MM.1S (cell line): ENCODE data around the gene MTHFD1L.

ENCODE experiments used
- DNase-seq: peaks from one replicate; pipeline ENCODE4 v3.0.0-alpha.2; 2015
- H2AFZ ChIP-seq: fragments of 300-600 bp; sonication (generic); 2 replicates; pipeline ENCODE4 v1.6.0; 2016; ENCODE audit warnings: antibody characterized with exemption, low read length
- H3F3A ChIP-seq: fragments of 300-600 bp; sonication (generic); 2 replicates; pipeline ENCODE4 v1.6.1; 2016; ENCODE audit warnings: mild to moderate bottlenecking, antibody characterized with exemption, low read length, moderate library complexity, mixed read lengths; ENCODE audit not compliant: insufficient read depth
- H3K27ac ChIP-seq: fragments of 300-600 bp; sonication (generic); 2 replicates; pipeline ENCODE4 v1.5.1; 2016; ENCODE audit warnings: mild to moderate bottlenecking, low read length
- H3K27me3 ChIP-seq: fragments of 300-600 bp; sonication (generic); replicated peaks from 2 replicates; pipeline ENCODE4 v1.6.0; 2016; ENCODE audit warnings: low read length; ENCODE audit not compliant: insufficient read depth
- H3K36me3 ChIP-seq: fragments of 300-600 bp; sonication (generic); replicated peaks from 2 replicates; pipeline ENCODE4 v1.6.1; 2016; ENCODE audit warnings: mild to moderate bottlenecking, low read length, mixed read lengths; ENCODE audit not compliant: insufficient read depth
- H3K4me1 ChIP-seq: fragments of 300-600 bp; sonication (generic); 2 replicates; pipeline ENCODE4 v1.6.1; 2016; ENCODE audit warnings: low read length, mixed read lengths
- H3K4me2 ChIP-seq: fragments of 300-600 bp; sonication (generic); 2 replicates; pipeline ENCODE4 v1.6.0; 2016; ENCODE audit warnings: low read depth, low read length
- H3K4me3 ChIP-seq: fragments of 300-600 bp; sonication (generic); 2 replicates; pipeline ENCODE4 v1.5.1; 2016; ENCODE audit warnings: low read length, mixed read lengths
- H3K79me2 ChIP-seq: fragments of 300-600 bp; sonication (generic); 2 replicates; pipeline ENCODE4 v1.6.1; 2016; ENCODE audit warnings: mixed run types, low read length, mixed read lengths
- H3K9ac ChIP-seq: fragments of 300-600 bp; sonication (generic); 2 replicates; pipeline ENCODE4 v1.6.1; 2016; ENCODE audit warnings: low read length, mixed read lengths
- H3K9me2 ChIP-seq: fragments of 300-600 bp; sonication (generic); replicated peaks from 2 replicates; pipeline ENCODE4 v1.6.1; 2016; ENCODE audit warnings: mild to moderate bottlenecking, low read length, mixed read lengths; ENCODE audit not compliant: insufficient read depth
- H3K9me3 ChIP-seq: fragments of 300-600 bp; sonication (generic); replicated peaks from 2 replicates; pipeline ENCODE4 v1.6.1; 2016; ENCODE audit warnings: mild to moderate bottlenecking, low read length, mixed read lengths; ENCODE audit not compliant: insufficient read depth
- H4K20me1 ChIP-seq: fragments of 300-600 bp; sonication (generic); 2 replicates; pipeline ENCODE4 v1.6.1; 2016; ENCODE audit warnings: mild to moderate bottlenecking, low read length, moderate library complexity, mixed read lengths; ENCODE audit not compliant: insufficient read depth
- EZH2 ChIP-seq: fragments of 300-600 bp; sonication (generic); optimal IDR thresholded peaks from 2 replicates; pipeline ENCODE3; 2017; ENCODE audit warnings: low read depth, mild to moderate bottlenecking, antibody characterized with exemption, low read length, mixed read lengths
- EZH2phosphoT487 ChIP-seq: fragments of 300-600 bp; sonication (generic); IDR thresholded peaks from 2 replicates; pipeline ENCODE4 v1.6.1; 2018; ENCODE audit warnings: antibody characterized with exemption, low read length
- TF ChIP-seq, protein P1 (sequence below): fragments of 300-600 bp; sonication (generic); IDR thresholded peaks from 2 replicates; pipeline ENCODE4 v1.5.1; 2016; ENCODE audit warnings: antibody characterized with exemption, low read length, mixed read lengths

The MTHFD1L gene

DNA sequence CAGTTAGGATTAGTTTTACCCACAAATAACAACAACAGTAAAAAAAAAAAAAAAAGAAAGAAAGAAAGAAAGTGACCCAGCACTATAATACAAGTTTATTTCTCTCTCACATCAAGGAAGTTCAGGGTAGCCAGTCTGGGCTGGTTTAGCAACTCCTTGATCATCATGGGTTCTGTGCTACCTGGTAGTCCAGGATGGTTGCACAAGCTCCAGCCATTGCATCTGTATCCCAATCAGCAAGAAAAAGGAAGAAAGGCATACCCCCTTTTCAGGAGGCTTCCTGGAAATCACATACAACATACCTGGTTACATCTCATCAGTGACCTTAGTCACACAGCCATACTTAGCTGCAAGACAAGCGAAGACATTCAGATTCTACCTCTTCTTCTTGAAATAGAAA lies 128.5 kb downstream of the MTHFD1L start:
- no peak overlapping the region for H3K27ac ChIP-seq
- no peak overlapping the region for H3K4me2 ChIP-seq
- H3K9me2 ChIP-seq = no peaks in the 10 kb centered on the region
- no peak for DNase-seq
- no peak overlapping the region for H3K9ac ChIP-seq
- no peaks in the 10 kb centered on the region for H3K4me1 ChIP-seq
- no peak overlapping the region for H2AFZ ChIP-seq
- H3K4me3 ChIP-seq = no peak overlapping the region
- H3F3A ChIP-seq = no peaks in the 10 kb centered on the region
- no peaks in the 10 kb centered on the region for H3K36me3 ChIP-seq
- no peaks in the 10 kb centered on the region for H3K79me2 ChIP-seq
- no peaks in the 10 kb centered on the region for H3K9me3 ChIP-seq
- no peaks in the 10 kb centered on the region for H4K20me1 ChIP-seq
- H3K27me3 ChIP-seq = no peaks in the 10 kb centered on the region
- TF ChIP-seq EZH2phosphoT487 = no peak
- no peak for TF ChIP-seq EZH2
- TF ChIP-seq, protein P1, sequence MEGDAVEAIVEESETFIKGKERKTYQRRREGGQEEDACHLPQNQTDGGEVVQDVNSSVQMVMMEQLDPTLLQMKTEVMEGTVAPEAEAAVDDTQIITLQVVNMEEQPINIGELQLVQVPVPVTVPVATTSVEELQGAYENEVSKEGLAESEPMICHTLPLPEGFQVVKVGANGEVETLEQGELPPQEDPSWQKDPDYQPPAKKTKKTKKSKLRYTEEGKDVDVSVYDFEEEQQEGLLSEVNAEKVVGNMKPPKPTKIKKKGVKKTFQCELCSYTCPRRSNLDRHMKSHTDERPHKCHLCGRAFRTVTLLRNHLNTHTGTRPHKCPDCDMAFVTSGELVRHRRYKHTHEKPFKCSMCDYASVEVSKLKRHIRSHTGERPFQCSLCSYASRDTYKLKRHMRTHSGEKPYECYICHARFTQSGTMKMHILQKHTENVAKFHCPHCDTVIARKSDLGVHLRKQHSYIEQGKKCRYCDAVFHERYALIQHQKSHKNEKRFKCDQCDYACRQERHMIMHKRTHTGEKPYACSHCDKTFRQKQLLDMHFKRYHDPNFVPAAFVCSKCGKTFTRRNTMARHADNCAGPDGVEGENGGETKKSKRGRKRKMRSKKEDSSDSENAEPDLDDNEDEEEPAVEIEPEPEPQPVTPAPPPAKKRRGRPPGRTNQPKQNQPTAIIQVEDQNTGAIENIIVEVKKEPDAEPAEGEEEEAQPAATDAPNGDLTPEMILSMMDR = no peak

DNA sequence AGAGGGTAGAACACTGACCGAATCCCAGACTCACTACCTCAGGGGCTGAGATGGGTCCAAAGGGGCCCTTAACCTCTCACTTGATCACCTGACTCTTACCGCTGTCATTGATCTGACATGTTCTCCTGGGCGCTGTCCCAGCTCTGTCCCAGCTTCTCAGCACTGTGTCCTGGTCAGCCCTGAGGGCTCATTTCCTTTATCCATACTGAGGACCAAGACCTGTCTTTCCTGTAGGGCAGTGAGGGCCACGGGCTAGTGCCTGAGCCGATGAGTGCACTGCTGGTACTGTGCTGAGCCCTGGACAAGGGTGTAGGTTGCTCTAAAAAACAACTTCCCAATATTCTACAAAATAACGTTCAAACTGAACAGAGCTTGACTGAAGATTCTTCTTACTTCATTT lies 131.5 kb downstream of the MTHFD1L start:
- H3K4me3 ChIP-seq = no peak overlapping the region
- no peak for DNase-seq
- no peaks in the 10 kb centered on the region for H3K27me3 ChIP-seq
- no peak for TF ChIP-seq EZH2
- TF ChIP-seq, protein P1 = no peak
- TF ChIP-seq EZH2phosphoT487 = no peak
- H3K4me2 ChIP-seq = no peak overlapping the region
- no peaks in the 10 kb centered on the region for H3F3A ChIP-seq
- H3K9ac ChIP-seq = no peak overlapping the region
- no peaks in the 10 kb centered on the region for H3K9me3 ChIP-seq
- H3K27ac ChIP-seq = no peak overlapping the region
- no peaks in the 10 kb centered on the region for H3K36me3 ChIP-seq
- no peaks in the 10 kb centered on the region for H4K20me1 ChIP-seq
- H3K79me2 ChIP-seq = no peaks in the 10 kb centered on the region
- H2AFZ ChIP-seq = no peak overlapping the region
- H3K4me1 ChIP-seq = no peaks in the 10 kb centered on the region
- H3K9me2 ChIP-seq = no peaks in the 10 kb centered on the region

- no peaks in the 10 kb centered on the region for H3K27me3 ChIP-seq
- no peak for DNase-seq
- no peak overlapping the region for H3K9ac ChIP-seq
- H3K27ac ChIP-seq = no peak overlapping the region
- H3K4me2 ChIP-seq = no peak overlapping the region
- H3F3A ChIP-seq = no peaks in the 10 kb centered on the region
- no peak overlapping the region for H3K4me3 ChIP-seq
- H3K4me1 ChIP-seq = no peaks in the 10 kb centered on the region
- H3K36me3 ChIP-seq = no peaks in the 10 kb centered on the region
- no peaks in the 10 kb centered on the region for H3K9me2 ChIP-seq
- H4K20me1 ChIP-seq = no peaks in the 10 kb centered on the region
- TF ChIP-seq, protein P1 = no peak
- no peak for TF ChIP-seq EZH2phosphoT487
- no peak for TF ChIP-seq EZH2
- no peaks in the 10 kb centered on the region for H3K79me2 ChIP-seq
- no peak overlapping the region for H2AFZ ChIP-seq
- H3K9me3 ChIP-seq = no peaks in the 10 kb centered on the region
Observed at GRCh38 chr6:150999107-150999506, 133.6 kb downstream of the MTHFD1L start.
